ENCODE measurements around the gene DBH. TPM values are rescaled to one million over a fixed set of nuclear protein-coding genes. Genes with fewer than 3 reads are reported as not detected.

The DBH gene
- total and polyA plus RNA-seq, 2 of the 13 experiments (the other 11 are each of a cell fraction or from before 2014, with no cell fraction given): not detected

DNA sequence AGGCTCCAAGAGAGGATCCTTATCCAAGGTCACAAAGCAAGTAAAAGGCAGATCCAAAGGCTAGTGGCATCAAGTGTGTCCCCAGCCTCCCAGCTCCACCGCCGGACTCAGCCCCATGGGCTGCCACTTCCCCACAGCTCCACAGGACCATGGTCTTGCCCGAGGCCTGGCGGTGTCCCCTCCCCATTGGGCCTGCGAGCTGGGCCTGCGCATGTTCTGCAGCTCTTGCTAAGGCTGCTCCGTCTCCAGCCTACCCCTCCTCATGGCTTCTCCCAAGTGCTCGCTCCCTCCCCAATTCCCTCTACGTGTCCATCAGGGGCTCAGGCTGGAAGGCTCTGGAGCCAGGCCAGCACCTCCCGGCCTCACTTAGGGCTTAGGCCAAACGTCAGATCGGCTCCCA lies 29.4 kb downstream of the DBH start:
- H3K79me2 ChIP-seq (ENCODE audit: insufficient read depth, low read length): no peaks in the 10 kb centered on the region
- no peak overlapping the region for H3K4me2 ChIP-seq (ENCODE audit: low read depth, low read length)
- H3K9me3 ChIP-seq (ENCODE audit: low read length): no peaks in the 10 kb centered on the region
- H3K27me3 ChIP-seq (ENCODE audit: control insufficient read depth in 1 of 2, insufficient read depth in 2 of 2, low read length in 2 of 2): no peaks in the 10 kb centered on the region
- in situ Hi-C loops (cut with HindIII; ENCODE audit: extremely low pct_ligation_motif_present, low pct_unique_long_range_greater_than_20kb): no loop called here
- no TSS peak for BruUV-seq (replicated peaks)
- no peak overlapping the region for H3K4me3 ChIP-seq (replicated peaks in 1 of 3; ENCODE audit: insufficient read depth in 1 of 3, low read depth in 2 of 3, low read length in 3 of 3)
- DNase-seq (ENCODE audit: low spot score): no peak
- CTCF ChIA-PET (ENCODE audit: low intra/inter-chr PET ratio, low total read pairs): no interaction called here
- WGBS (ENCODE audit: low lambda C conversion rate): 100% methylated on average over 8 of the region's 12 CpGs
- TF ChIP-seq ZSCAN30 (CRISPR knock-in tag; IDR thresholded peaks at IDR 0.05) (no peak), TBX2 (CRISPR knock-in tag; IDR thresholded peaks at IDR 0.05; ENCODE audit: borderline replicate concordance) (no peak), ZBTB1 (CRISPR knock-in tag; IDR thresholded peaks at IDR 0.05; ENCODE audit: borderline replicate concordance) (no peak), THAP11 (CRISPR knock-in tag; IDR thresholded peaks at IDR 0.05) (no peak), YEATS2 (CRISPR knock-in tag; IDR thresholded peaks at IDR 0.05; ENCODE audit: borderline replicate concordance) (no peak), ZNF615 (CRISPR knock-in tag; IDR thresholded peaks at IDR 0.05; ENCODE audit: borderline replicate concordance) (no peak), ZNF264 (CRISPR knock-in tag; IDR thresholded peaks at IDR 0.05) (no peak), ARNT (IDR thresholded peaks at IDR 0.05) (no peak), PCBP2 (optimal IDR thresholded peaks at IDR 0.05; ENCODE audit: low read depth, low read length, poor library complexity, severe bottlenecking) (no peak), HHEX (CRISPR knock-in tag; IDR thresholded peaks at IDR 0.05) (no peak), ZNF788 (CRISPR knock-in tag; IDR thresholded peaks at IDR 0.05; ENCODE audit: borderline replicate concordance) (no peak), ZNF101 (CRISPR knock-in tag; IDR thresholded peaks at IDR 0.05; ENCODE audit: borderline replicate concordance, low read depth) (no peak), PCBP1 (IDR thresholded peaks at IDR 0.05; ENCODE audit: borderline replicate concordance, low read depth, low read length) (no peak), MYNN (CRISPR knock-in tag; IDR thresholded peaks at IDR 0.05; ENCODE audit: low read depth) (no peak), RARG (CRISPR knock-in tag; IDR thresholded peaks at IDR 0.05; ENCODE audit: low read depth) (no peak)
- TF ChIP-seq, protein P1, sequence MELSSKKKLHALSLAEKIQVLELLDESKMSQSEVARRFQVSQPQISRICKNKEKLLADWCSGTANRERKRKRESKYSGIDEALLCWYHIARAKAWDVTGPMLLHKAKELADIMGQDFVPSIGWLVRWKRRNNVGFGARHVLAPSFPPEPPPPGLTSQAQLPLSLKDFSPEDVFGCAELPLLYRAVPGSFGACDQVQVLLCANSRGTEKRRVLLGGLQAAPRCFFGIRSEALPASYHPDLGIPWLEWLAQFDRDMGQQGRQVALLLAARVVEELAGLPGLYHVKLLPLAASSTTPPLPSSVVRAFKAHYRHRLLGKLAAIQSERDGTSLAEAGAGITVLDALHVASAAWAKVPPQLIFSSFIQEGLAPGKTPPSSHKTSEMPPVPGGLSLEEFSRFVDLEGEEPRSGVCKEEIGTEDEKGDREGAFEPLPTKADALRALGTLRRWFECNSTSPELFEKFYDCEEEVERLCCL (CRISPR knock-in tag; IDR thresholded peaks at IDR 0.05; ENCODE audit: borderline replicate concordance): no peak
- TF ChIP-seq, protein P2, sequence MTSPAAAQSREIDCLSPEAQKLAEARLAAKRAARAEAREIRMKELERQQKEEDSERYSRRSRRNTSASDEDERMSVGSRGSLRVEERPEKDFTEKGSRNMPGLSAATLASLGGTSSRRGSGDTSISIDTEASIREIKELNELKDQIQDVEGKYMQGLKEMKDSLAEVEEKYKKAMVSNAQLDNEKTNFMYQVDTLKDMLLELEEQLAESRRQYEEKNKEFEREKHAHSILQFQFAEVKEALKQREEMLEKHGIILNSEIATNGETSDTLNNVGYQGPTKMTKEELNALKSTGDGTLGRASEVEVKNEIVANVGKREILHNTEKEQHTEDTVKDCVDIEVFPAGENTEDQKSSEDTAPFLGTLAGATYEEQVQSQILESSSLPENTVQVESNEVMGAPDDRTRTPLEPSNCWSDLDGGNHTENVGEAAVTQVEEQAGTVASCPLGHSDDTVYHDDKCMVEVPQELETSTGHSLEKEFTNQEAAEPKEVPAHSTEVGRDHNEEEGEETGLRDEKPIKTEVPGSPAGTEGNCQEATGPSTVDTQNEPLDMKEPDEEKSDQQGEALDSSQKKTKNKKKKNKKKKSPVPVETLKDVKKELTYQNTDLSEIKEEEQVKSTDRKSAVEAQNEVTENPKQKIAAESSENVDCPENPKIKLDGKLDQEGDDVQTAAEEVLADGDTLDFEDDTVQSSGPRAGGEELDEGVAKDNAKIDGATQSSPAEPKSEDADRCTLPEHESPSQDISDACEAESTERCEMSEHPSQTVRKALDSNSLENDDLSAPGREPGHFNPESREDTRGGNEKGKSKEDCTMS (CRISPR knock-in tag; conservative IDR thresholded peaks at IDR 0.05): no peak
- TF ChIP-seq, protein P3, sequence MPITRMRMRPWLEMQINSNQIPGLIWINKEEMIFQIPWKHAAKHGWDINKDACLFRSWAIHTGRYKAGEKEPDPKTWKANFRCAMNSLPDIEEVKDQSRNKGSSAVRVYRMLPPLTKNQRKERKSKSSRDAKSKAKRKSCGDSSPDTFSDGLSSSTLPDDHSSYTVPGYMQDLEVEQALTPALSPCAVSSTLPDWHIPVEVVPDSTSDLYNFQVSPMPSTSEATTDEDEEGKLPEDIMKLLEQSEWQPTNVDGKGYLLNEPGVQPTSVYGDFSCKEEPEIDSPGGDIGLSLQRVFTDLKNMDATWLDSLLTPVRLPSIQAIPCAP (CRISPR knock-in tag; IDR thresholded peaks at IDR 0.05; ENCODE audit: low read depth): no peak
- TF ChIP-seq, protein P4, sequence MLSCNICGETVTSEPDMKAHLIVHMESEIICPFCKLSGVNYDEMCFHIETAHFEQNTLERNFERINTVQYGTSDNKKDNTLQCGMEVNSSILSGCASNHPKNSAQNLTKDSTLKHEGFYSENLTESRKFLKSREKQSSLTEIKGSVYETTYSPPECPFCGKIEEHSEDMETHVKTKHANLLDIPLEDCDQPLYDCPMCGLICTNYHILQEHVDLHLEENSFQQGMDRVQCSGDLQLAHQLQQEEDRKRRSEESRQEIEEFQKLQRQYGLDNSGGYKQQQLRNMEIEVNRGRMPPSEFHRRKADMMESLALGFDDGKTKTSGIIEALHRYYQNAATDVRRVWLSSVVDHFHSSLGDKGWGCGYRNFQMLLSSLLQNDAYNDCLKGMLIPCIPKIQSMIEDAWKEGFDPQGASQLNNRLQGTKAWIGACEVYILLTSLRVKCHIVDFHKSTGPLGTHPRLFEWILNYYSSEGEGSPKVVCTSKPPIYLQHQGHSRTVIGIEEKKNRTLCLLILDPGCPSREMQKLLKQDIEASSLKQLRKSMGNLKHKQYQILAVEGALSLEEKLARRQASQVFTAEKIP (CRISPR knock-in tag; IDR thresholded peaks at IDR 0.05; ENCODE audit: borderline replicate concordance): no peak
- no peak overlapping the region for H2AFZ ChIP-seq (ENCODE audit: low read length)
- POLR2A ChIA-PET: no interaction called here
- peaks cover 5 to 9% of the 10 kb centered on the region in 2 experiments; a peak in 3 of 5 replicates for H3K36me3 ChIP-seq (replicated peaks in 1 of 2; ENCODE audit: control insufficient read depth in 1 of 2, insufficient read depth in 2 of 2, low read length in 2 of 2)
- H3K9ac ChIP-seq (ENCODE audit: insufficient read depth, low read depth, low read length): no peak overlapping the region
- no peak overlapping the region for H3K27ac ChIP-seq (ENCODE audit: extremely low read length, insufficient read depth, low read length)
- ATAC-seq: no peak
- FAIRE-seq: no peak
- no peaks in the 10 kb centered on the region for H4K20me1 ChIP-seq (ENCODE audit: insufficient read depth, low read length)
- no peaks in the 10 kb centered on the region for H3K4me1 ChIP-seq (ENCODE audit: insufficient read depth, low read length)
- intact Hi-C loops (cut with micrococcal nuclease; ENCODE audit: unreplicated experiment): no loop called here

Measured in HepG2 (cell line).